Measurements from ENCODE around the gene PALLD. TPM values are rescaled to one million over a fixed set of nuclear protein-coding genes. Genes with fewer than 3 reads are reported as not detected.

Gene PALLD
- total RNA-seq, 3 donors from 2014 or later: 0.94 to 2.4 (median 1.2) TPM

DNA sequence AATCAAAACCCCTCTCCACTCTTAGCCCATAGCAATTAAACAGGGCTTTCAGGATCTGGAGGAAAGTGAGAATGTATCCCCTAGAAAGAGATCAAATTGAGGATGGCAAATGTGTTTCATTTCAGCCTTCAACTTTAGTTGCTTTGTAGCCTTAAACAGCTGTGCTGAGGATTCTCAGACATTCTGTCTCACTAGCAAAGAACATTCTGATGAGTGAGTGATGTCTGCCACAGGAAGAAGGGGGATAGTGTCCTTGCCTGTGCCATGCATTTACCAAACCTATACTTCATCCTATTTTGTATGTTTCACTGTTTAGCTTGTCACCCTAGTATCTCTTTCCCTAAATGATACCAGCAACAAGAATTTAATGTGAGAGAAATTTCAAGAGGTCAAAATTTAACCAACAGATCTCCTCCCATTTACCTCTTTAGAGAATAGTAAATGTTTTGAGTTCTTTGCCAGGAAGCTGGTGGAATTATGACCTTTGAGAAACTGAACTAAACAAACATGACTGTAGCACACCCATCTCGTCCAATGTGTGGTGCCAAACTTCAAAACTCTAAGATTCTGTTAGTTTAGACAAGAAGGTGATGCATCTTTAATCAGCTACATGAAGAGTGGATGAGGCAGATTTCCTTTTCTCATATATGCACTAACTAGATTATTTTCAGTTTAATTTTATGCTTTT is 165.6 kb downstream of the PALLD start:
- DNase-seq (no peak), ATAC-seq (no peak)
- H3K36me3 Mint-ChIP-seq (ENCODE audit: insufficient read depth): no peaks in the 10 kb centered on the region
- no peaks in the 10 kb centered on the region for H3K4me1 Mint-ChIP-seq (ENCODE audit: low read depth)
- no peak overlapping the region for H3K4me3 Mint-ChIP-seq
- peaks cover 12% of the 10 kb centered on the region for H3K27me3 Mint-ChIP-seq (ENCODE audit: low read depth)
- H3K9me3 Mint-ChIP-seq: no peaks in the 10 kb centered on the region

DNA sequence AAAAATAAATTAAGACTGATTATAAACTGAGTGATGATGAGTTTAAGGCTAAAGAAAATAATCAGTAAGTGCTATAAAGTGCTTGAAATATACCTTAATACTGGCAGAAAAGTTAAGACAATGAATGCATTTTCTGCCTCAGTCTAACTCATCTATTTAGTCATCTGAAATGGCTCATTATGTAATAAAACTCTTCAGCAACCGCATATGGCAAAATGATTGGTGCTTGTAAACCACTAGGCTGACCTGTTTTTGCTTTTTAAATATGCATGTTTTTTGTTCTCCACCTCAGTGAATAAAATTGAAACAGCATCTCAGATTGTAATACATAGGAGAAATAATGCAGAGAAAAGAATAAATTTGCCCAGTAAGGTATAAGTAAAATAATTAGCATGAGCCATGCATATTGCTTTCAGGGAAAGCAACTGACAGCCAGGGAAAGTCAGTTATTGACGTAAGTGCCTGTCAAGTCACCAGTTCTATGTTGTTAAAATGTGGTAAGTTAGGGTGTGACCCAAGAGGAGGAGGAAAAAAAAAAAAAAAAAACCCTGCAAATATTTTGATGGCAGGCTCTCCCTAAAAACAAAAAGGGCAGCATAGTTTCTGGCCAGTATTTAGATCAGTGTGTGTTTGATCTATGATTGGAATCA is 167.5 kb downstream of the PALLD start:
- no peak overlapping the region for H3K4me3 Mint-ChIP-seq
- H3K4me1 Mint-ChIP-seq (ENCODE audit: low read depth): no peaks in the 10 kb centered on the region
- no peaks in the 10 kb centered on the region for H3K36me3 Mint-ChIP-seq (ENCODE audit: insufficient read depth)
- no peak for ATAC-seq
- peaks cover 7% of the 10 kb centered on the region for H3K27me3 Mint-ChIP-seq (ENCODE audit: low read depth)
- no peaks in the 10 kb centered on the region for H3K9me3 Mint-ChIP-seq
- no peak for DNase-seq

DNA sequence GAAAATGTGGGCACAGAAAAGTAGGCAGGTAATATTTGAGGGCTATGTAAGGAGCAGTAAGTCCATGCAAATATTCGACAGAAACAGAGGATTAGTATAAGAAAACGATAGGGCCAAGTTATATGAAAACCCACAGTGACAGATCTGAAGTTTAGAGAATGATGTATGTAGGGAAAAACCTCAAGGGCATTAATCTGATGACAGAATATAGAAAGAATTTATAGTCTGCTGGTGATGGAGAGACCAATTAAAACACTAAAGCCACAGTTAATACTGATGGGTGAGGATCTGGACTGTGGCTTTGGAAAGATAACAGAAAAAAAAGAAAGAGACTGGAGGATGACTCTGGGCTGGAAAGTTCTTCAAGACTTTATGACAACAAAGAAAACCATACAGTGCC is 169.7 kb downstream of the PALLD start:
- ATAC-seq (no peak), DNase-seq (no peak)
- H3K27me3 Mint-ChIP-seq (ENCODE audit: low read depth): peaks cover 6% of the 10 kb centered on the region
- H3K36me3 Mint-ChIP-seq (ENCODE audit: insufficient read depth): no peaks in the 10 kb centered on the region
- no peaks in the 10 kb centered on the region for H3K4me1 Mint-ChIP-seq (ENCODE audit: low read depth)
- no peaks in the 10 kb centered on the region for H3K9me3 Mint-ChIP-seq
- H3K4me3 Mint-ChIP-seq: no peak overlapping the region

DNA sequence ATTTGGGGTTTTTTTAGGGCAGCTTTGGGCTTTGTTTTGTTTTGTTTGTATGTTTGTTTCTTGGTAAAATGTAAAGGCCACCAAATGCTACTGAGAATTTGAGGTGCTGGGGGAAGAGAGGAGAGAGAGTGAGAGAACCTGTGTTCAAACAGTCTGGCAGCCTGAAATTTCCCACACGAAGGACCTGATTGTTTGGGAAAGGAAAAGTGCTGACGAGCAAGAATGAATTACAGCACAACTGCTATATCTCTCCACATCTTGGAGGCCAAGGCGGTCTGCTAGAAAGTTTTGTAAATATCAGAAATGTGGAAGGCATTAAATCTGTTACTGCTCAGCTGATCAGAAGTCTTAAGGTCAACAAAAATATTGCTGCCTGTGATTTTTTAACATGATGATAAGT is 170.5 kb downstream of the PALLD start:
- no peaks in the 10 kb centered on the region for H3K9me3 Mint-ChIP-seq
- ATAC-seq: no peak
- no peak for DNase-seq
- no peaks in the 10 kb centered on the region for H3K36me3 Mint-ChIP-seq (ENCODE audit: insufficient read depth)
- peaks cover 5% of the 10 kb centered on the region for H3K27me3 Mint-ChIP-seq (ENCODE audit: low read depth)
- no peak overlapping the region for H3K4me3 Mint-ChIP-seq
- H3K4me1 Mint-ChIP-seq (ENCODE audit: low read depth): no peaks in the 10 kb centered on the region

DNA sequence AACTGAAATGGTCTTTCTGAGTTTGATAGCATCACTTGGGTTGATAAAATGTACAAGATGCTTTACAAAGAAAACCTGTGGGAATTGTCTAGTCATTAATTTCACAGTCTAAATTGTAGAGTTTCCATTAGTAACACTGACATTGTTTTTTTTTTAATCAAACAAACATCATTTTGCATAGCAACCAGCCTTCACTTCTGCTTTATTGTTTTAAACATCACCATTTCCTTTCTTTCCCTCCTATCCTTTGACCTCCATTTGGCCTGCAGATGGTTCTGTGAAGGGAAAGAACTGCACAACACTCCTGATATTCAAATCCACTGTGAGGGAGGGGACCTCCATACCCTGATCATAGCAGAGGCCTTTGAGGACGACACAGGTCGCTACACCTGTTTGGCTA is 171.1 kb downstream of the PALLD start:
- no peaks in the 10 kb centered on the region for H3K4me1 Mint-ChIP-seq (ENCODE audit: low read depth)
- no peaks in the 10 kb centered on the region for H3K9me3 Mint-ChIP-seq
- ATAC-seq (no peak), DNase-seq (no peak)
- no peaks in the 10 kb centered on the region for H3K36me3 Mint-ChIP-seq (ENCODE audit: insufficient read depth)
- H3K4me3 Mint-ChIP-seq: no peak overlapping the region
- H3K27me3 Mint-ChIP-seq (ENCODE audit: low read depth): peaks cover 5% of the 10 kb centered on the region

DNA sequence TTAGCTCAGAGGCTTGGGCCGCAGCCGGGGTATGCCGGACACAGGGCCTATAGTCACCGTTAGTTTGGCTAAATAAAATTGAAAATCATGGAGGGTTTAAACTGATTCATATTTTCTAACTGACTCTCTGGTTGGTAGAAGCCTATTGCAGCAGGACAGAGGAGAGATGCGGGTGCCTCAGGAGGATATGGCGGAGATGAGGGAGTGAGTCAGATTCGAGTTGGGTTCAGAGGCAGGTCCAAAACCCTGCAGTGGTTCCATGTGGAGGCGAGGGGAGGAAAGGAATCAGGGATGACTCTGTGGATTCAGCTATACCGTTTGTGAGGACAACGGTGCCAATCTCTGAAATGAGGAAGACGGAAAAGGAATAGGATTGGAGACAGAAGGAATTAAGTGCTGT is 176.6 kb downstream of the PALLD start:
- ATAC-seq (no peak), DNase-seq (no peak)
- Mint-ChIP-seq H3K27me3 (ENCODE audit: low read depth) (peaks cover 13% of the 10 kb centered on the region), H3K9me3 (no peaks in the 10 kb centered on the region), H3K4me1 (ENCODE audit: low read depth) (no peaks in the 10 kb centered on the region), H3K36me3 (ENCODE audit: insufficient read depth) (no peaks in the 10 kb centered on the region), H3K4me3 (no peak overlapping the region)

DNA sequence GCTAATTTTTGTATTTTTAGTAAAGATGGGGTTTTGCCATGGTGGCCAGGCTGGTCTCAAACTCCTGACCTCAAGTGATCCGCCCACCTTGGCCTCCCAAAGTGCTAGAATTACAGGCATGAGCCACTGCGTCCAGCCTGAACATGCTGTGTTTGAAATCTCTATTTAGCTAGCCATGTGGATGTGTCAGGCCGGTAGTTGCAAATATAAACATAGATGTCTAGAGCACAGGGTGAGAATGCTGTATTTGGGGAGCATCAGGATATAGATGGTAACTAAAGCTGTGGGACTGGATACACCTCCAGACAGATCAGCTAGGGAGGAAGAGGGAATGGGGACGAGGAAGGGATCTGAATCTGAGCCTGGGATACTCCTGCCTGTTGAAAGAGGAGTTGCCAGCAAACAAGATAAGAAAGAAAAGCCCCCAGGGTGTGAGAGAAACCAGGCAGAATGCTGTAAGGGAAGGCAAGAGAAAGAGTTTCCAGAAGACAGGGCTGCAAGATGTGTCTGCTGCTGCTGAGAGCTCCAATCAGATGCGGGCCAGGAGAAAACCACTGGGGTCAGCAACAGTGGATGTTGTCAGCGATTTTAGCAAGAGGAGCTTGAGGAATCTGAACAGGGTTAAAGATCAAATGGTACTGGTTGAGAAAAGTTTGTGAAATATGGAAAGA is 177.4 kb downstream of the PALLD start:
- no peak for DNase-seq
- Mint-ChIP-seq H3K4me1 (ENCODE audit: low read depth) (no peaks in the 10 kb centered on the region), H3K27me3 (ENCODE audit: low read depth) (peaks cover 13% of the 10 kb centered on the region), H3K9me3 (no peaks in the 10 kb centered on the region), H3K4me3 (no peak overlapping the region), H3K36me3 (ENCODE audit: insufficient read depth) (no peaks in the 10 kb centered on the region)
- no peak for ATAC-seq

DNA sequence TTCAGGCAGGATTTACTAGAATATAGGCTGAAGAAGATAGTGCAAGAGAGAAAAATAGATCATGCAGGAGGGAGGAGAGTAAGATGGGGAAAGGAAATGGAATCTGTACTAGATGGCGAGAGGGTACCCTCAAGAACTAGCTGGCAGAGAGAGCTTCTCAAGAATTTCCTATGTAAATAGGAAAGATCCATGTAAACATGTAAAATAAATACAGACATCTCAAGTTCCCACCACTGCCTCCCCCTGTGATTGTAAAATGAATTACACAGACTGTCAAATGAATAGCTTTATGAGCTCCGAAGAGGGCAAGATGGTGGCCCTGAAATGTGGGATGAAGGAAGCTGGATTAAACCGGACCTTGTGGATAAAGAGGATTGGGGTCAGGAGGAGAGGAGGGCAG is 178.0 kb downstream of the PALLD start:
- Mint-ChIP-seq H3K9me3 (no peaks in the 10 kb centered on the region), H3K36me3 (ENCODE audit: insufficient read depth) (no peaks in the 10 kb centered on the region), H3K4me3 (no peak overlapping the region), H3K27me3 (ENCODE audit: low read depth) (peaks cover 13% of the 10 kb centered on the region), H3K4me1 (ENCODE audit: low read depth) (no peaks in the 10 kb centered on the region)
- DNase-seq: no peak
- no peak for ATAC-seq

DNA sequence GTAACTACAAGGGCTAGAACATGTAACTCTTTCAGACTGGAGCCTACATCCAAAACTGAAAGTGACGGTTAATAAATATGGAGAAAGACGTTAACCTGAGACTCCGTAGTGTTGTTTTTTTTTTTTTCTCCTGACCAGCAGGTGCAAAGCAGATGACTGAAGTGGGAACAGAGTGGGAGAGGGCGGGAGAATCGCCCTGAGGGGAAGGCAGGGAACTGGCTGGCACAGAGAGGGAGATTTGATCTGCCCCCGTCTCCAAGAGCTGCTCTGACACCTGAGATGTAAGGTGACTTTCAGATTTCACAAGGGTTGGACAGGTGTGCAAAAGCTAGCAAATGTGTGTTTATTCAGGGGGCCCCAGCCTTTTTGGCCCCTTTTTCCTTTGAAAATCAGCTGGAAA is 180.2 kb downstream of the PALLD start:
- H3K36me3 Mint-ChIP-seq (ENCODE audit: insufficient read depth): no peaks in the 10 kb centered on the region
- H3K27me3 Mint-ChIP-seq (ENCODE audit: low read depth): peaks cover 13% of the 10 kb centered on the region

DNA sequence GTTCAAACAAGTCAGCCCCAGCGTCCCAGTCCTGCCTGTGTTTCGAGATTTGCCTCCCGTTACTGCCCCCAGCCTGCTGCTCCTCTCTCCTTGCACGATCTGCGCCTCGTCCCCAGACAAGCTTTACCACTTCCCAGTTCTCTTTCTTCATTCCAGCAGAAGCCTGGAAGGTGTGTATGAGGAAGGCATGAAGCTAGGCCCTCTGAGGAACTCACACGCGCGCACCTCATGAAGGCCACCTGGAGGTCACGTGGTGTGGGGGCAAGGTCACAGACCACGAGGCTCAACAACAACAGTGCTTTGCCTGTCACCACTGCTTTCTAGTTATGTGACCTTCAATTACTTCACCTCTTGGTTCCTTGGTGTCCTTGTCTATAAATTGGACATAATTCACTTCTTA is 181.0 kb downstream of the PALLD start:
- Mint-ChIP-seq H3K4me1 (ENCODE audit: low read depth) (no peaks in the 10 kb centered on the region), H3K9me3 (no peaks in the 10 kb centered on the region), H3K4me3 (no peak overlapping the region), H3K27me3 (ENCODE audit: low read depth) (peaks cover 13% of the 10 kb centered on the region), H3K36me3 (ENCODE audit: insufficient read depth) (no peaks in the 10 kb centered on the region)
- DNase-seq (no peak), ATAC-seq (no peak)

More for the DNA sequence above, 180.2 kb downstream of the PALLD start:
- Mint-ChIP-seq H3K4me3 (no peak overlapping the region), H3K4me1 (ENCODE audit: low read depth) (no peaks in the 10 kb centered on the region), H3K9me3 (no peaks in the 10 kb centered on the region)
- DNase-seq: no peak
- no peak for ATAC-seq

DNA sequence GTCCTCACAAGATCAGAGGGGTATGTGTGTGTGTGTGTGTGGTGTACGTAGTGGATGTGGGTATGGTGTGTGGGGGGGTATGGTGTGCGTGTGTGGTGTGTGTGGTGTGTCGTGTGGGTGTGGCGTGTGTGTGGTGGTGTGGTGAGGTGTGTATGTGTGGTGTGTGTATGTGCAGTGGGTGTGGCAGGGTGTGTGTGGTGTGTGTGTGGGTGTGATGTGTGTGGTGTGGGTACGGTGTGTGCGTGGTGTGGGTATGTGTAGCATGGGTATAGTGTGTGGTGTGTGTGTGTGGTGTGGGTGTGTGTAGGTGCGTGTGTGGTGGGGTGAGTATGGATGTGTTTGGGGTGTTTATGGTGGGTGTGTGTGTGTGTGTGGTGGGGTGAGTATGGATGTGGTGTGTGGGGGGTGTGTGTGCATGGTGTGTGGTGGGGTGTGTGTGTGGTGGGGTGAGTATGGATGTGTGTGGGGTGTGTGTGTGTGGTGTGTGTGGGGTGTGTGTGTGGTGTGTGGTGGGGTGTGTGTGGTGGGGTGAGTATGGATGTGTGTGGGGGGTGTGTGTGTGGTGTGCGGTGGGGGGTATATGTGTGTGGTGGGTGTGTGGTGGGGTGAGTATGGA is 182.0 kb downstream of the PALLD start:
- ATAC-seq: no peak
- no peaks in the 10 kb centered on the region for H3K36me3 Mint-ChIP-seq (ENCODE audit: insufficient read depth)
- no peaks in the 10 kb centered on the region for H3K4me1 Mint-ChIP-seq (ENCODE audit: low read depth)
- DNase-seq: no peak
- no peak overlapping the region for H3K4me3 Mint-ChIP-seq
- H3K27me3 Mint-ChIP-seq (ENCODE audit: low read depth): peaks cover 13% of the 10 kb centered on the region
- H3K9me3 Mint-ChIP-seq: no peaks in the 10 kb centered on the region

DNA sequence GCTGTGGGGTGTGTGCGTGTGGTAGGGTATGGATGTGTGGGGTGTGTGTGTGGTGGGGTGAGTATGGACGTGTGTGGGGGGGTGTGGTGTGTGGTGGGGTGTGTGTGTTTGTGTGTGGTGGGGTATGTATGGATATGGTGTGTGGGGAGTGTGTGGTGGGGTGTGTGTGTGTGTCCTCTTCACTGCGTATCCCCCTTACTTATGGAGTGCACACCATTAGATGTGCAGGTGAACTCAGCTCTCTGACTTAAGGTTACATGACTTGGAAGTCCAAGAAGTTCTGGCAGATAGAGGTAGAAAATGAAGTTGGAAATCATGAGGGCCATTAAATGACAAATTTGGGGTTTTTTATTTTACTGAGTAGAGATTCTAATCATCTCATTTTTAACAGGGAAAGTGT is 182.5 kb downstream of the PALLD start:
- H3K9me3 Mint-ChIP-seq: no peaks in the 10 kb centered on the region
- ATAC-seq (no peak), DNase-seq (no peak)
- peaks cover 13% of the 10 kb centered on the region for H3K27me3 Mint-ChIP-seq (ENCODE audit: low read depth)
- no peak overlapping the region for H3K4me3 Mint-ChIP-seq
- H3K36me3 Mint-ChIP-seq (ENCODE audit: insufficient read depth): no peaks in the 10 kb centered on the region
- H3K4me1 Mint-ChIP-seq (ENCODE audit: low read depth): no peaks in the 10 kb centered on the region

DNA sequence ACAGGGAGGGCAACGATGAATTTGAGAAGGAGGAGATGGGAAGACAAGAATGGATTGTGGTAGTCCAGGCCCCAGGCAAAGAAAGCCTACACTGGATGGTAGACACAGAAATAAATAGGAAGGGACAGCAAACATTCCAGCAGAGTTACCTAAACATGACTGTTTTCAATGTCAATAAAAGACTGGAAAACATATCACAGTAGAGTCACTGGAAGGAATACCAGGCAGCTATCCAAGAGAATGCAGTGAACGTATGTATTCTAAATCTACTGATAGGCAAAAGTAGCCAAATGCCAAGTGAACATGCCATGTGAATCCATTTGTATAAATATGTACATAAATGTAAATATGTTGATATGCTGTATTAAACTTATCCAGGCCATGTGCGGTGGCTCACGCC is 183.0 kb downstream of the PALLD start:
- H3K27me3 Mint-ChIP-seq (ENCODE audit: low read depth): peaks cover 13% of the 10 kb centered on the region
- H3K4me1 Mint-ChIP-seq (ENCODE audit: low read depth): no peaks in the 10 kb centered on the region
- no peaks in the 10 kb centered on the region for H3K9me3 Mint-ChIP-seq
- DNase-seq (no peak), ATAC-seq (no peak)
- H3K4me3 Mint-ChIP-seq: no peak overlapping the region
- H3K36me3 Mint-ChIP-seq (ENCODE audit: insufficient read depth): no peaks in the 10 kb centered on the region

DNA sequence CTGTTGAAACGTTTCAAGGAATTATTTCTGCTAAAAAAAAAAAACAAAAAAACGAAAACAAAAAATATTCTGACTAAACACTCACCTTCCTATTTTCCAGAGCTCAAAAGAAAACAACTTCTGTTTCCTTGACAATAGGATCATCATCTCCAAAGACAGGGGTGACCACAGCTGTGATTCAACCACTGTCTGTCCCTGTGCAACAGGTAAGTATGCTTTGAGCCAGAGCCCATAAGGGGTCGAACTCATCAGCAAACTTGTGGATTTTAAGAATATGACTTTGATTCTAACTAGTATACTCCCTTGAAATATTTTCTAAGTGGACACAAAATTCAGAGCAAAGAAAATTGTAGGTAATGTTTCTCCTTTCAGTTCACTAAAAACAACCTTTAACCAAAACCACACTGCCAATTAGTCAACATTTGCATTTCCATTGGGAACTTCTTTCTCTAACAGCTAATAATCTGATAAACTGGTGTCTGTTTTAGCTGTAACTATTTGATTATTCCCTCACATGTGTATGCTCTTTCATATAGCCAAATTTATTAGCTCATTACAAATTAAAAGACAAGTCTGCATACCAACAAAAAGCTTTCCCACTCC is 186.1 kb downstream of the PALLD start:
- no peaks in the 10 kb centered on the region for H3K4me1 Mint-ChIP-seq (ENCODE audit: low read depth)
- ATAC-seq: no peak
- H3K9me3 Mint-ChIP-seq: no peaks in the 10 kb centered on the region
- H3K4me3 Mint-ChIP-seq: no peak overlapping the region
- peaks cover 5% of the 10 kb centered on the region for H3K27me3 Mint-ChIP-seq (ENCODE audit: low read depth)
- DNase-seq: no peak
- no peaks in the 10 kb centered on the region for H3K36me3 Mint-ChIP-seq (ENCODE audit: insufficient read depth)
